GM12874 (cell line): ENCODE data around the gene AOAH.

Source experiments
- CTCF ChIP-seq: IDR thresholded peaks from 2 replicates; pipeline ENCODE4 v1.5.1; 2011; ENCODE audit warnings: low read depth, mild to moderate bottlenecking, control low read depth, low read length, moderate library complexity; ENCODE audit not compliant: insufficient read depth

The AOAH gene

GRCh38 chr7:36575832-36576231 is 148.5 kb downstream of the AOAH start:
- no peak for TF ChIP-seq CTCF

- TF ChIP-seq CTCF, result no peak
These were observed 151.2 kb downstream of the AOAH start for GRCh38 chr7:36573066-36573465.

- no peak for TF ChIP-seq CTCF
These were observed 153.1 kb downstream of the AOAH start for GRCh38 chr7:36571190-36571560.

- no peak for TF ChIP-seq CTCF
These were observed 153.6 kb downstream of the AOAH start for GRCh38 chr7:36570528-36571189.

DNA sequence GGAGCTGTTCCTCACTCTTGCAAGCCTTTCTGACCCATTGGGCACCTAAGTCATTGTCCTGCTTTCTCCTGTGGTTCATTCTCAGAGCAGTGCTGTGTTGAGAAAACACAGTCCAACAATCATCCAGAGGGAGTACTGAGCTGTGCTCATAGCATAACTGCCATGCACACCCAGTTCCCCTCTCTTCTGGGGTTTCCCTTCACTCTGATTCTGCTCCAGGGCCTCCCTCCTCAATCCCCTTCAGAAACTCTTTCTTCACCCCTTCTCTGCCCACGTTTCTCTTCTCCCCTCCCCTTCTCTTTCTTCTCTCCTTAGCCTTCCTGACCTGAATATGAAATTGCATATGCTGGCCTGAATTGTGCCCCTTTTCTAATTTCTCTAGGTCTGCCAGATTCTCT is 155.8 kb downstream of the AOAH start:
- no peak for TF ChIP-seq CTCF

DNA sequence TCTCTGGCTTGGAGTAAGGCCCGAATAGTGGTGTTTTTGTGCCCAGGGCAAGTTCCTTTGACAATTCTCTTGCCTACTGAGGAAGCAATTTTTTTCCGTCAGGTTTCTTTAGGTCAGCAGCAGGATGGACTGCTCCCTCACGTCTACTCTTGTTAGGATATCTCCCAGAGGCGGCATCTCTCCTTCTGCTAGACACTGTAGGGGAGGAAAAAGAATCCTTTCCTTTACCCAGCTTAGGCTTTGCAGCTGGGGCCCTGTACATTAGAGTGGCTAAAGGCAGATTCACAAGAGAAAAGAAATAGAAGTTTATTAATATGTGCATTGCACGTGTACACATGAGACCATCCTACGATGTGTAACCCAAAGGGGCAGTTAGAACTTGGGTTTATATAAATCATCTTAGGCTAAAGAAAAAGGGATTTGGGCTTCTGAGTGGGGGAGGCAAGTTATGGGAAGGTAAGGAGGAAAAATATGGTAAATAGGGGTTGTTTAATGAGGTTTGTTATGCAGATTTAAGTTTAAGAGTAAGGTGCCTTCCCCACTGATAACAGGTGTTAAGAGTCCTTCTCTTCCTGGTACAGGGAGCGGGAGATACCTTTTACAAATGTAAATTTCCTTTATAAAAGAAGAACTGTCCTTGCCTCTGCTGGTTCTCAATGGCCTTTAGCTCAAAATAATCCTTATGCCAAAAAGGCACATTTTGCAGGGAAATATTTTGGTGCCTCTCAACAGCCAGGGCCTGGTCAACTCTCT is 156.4 kb downstream of the AOAH start:
- no peak for TF ChIP-seq CTCF

GRCh38 chr7:36565792-36566356 is 158.4 kb downstream of the AOAH start:
- TF ChIP-seq CTCF, result no peak
